H1 (cell line): Measurements from ENCODE around the gene SPATA19. TPM values are rescaled to one million over a fixed set of nuclear protein-coding genes. Genes with fewer than 3 reads are reported as not detected.
A peak's percentile ranks its signal among the peaks of the same experiment; 100 is the strongest.

Source experiments
- CTCF ChIA-PET: fragments of 300-600 bp; sonication (Branson Sonifier 250); formaldehyde crosslinking; loops from one replicate; lab custom pipeline; 2021; ENCODE audit not compliant: partially characterized antibody; lab: Charles Lee
- POLR2A ChIA-PET: fragments of 300-600 bp; sonication (Branson Sonifier 250); formaldehyde crosslinking; loops from one replicate; lab custom pipeline; 2021; ENCODE audit warnings: inconsistent platforms; ENCODE audit not compliant: partially characterized antibody; lab: Charles Lee
- DNase-seq, 2 experiments: peaks; one replicate each; pipeline versions ENCODE4 v3.0.0 to v3.0.0-alpha.2; 2010 to 2022; ENCODE audit warnings: low spot score in 2 of 2, low read depth in 1 of 2, mixed read lengths in 1 of 2
- FAIRE-seq: peaks from 2 replicates; lab custom pipeline; 2011; peaks lifted over from hg19 to GRCh38; lab: Jason Lieb, UNC
- H2AFZ ChIP-seq: 2 replicates; pipeline ENCODE4 v1.8.1; 2012; ENCODE audit warnings: low read length, inconsistent platforms
- H2AK5ac ChIP-seq: 2 replicates; pipeline ENCODE4 v1.6.1; 2013; ENCODE audit warnings: low read depth, low read length
- H2BK120ac ChIP-seq: replicated peaks from 2 replicates; pipeline ENCODE3; 2013; ENCODE audit warnings: low read depth, low read length, inconsistent platforms
- H2BK12ac ChIP-seq: 2 replicates; pipeline ENCODE4 v1.6.1; 2013; ENCODE audit warnings: low read depth, low read length
- H2BK15ac ChIP-seq: 2 replicates; pipeline ENCODE4 v1.6.1; 2013; ENCODE audit warnings: low read length
- H2BK20ac ChIP-seq: 2 replicates; pipeline ENCODE4 v1.6.1; 2013; ENCODE audit warnings: low read length
- H2BK5ac ChIP-seq: 2 replicates; pipeline ENCODE4 v1.6.1; 2013; ENCODE audit warnings: low read depth, low read length
- H3K14ac ChIP-seq: 2 replicates; pipeline ENCODE4 v1.6.1; 2013; ENCODE audit warnings: inconsistent platforms; ENCODE audit not compliant: insufficient read length
- H3K18ac ChIP-seq: 2 replicates; pipeline ENCODE4 v1.6.1; 2013; ENCODE audit warnings: low read length; ENCODE audit errors: extremely low read depth
- H3K23ac ChIP-seq: 2 replicates; pipeline ENCODE4 v1.6.1; 2013; ENCODE audit warnings: inconsistent platforms; ENCODE audit not compliant: insufficient read length
- H3K23me2 ChIP-seq: 2 replicates; pipeline ENCODE4 v1.6.1; 2013; ENCODE audit warnings: low read depth, low read length
- H3K27ac ChIP-seq: 2 replicates; pipeline ENCODE4 v1.6.1; 2011; ENCODE audit warnings: low read depth, low read length, inconsistent platforms
- H3K27me3 ChIP-seq, 4 experiments: replicated peaks in 1 of 4; 1 replicate in 1 of 4; 2 replicates in 3 of 4; pipeline versions ENCODE4 v1.6.1 to v1.8.1; 2011 to 2013; ENCODE audit warnings: low read length in 3 of 4, mild to moderate bottlenecking in 3 of 4, inconsistent platforms in 2 of 4, mixed read lengths in 2 of 4, moderate library complexity in 1 of 4; ENCODE audit not compliant: control insufficient read depth in 3 of 4, insufficient read depth in 3 of 4; ENCODE audit errors: extremely low read depth in 1 of 4
- H3K36me3 ChIP-seq, 4 experiments: 2 replicates each; pipeline versions ENCODE4 v1.6.1 to v1.8.1; 2011 to 2013; ENCODE audit warnings: mild to moderate bottlenecking in 4 of 4, low read length in 3 of 4, moderate library complexity in 2 of 4, control low read depth in 1 of 4, inconsistent platforms in 1 of 4; ENCODE audit not compliant: insufficient read depth in 4 of 4, control insufficient read depth in 2 of 4
- H3K4ac ChIP-seq: replicated peaks from 2 replicates; pipeline ENCODE3; 2013; ENCODE audit warnings: low read length, low read depth, mixed read lengths, inconsistent platforms; ENCODE audit not compliant: insufficient read length
- H3K4me1 ChIP-seq, 4 experiments: replicated peaks in 1 of 4; 1 replicate in 1 of 4; 2 replicates in 3 of 4; pipeline versions ENCODE4 v1.6.1 to v1.8.1; 2011 to 2013; ENCODE audit warnings: low read length in 3 of 4, inconsistent platforms in 2 of 4, mixed read lengths in 1 of 4; ENCODE audit not compliant: insufficient read depth in 4 of 4, control insufficient read depth in 3 of 4
- H3K4me2 ChIP-seq, 2 experiments: 2 replicates each; pipeline versions ENCODE4 v1.6.1 to v1.8.1; 2011 to 2013; ENCODE audit warnings: low read depth in 2 of 2, low read length in 2 of 2, control low read depth in 1 of 2, inconsistent platforms in 1 of 2, mild to moderate bottlenecking in 1 of 2; ENCODE audit not compliant: insufficient read depth in 1 of 2
- H3K4me3 ChIP-seq, 4 experiments: fragments of 200-600, 300-600 bp in 1 of 4; sonication (generic), shearing (Covaris generic), sonication (Bioruptor Twin) in 1 of 4; 2 replicates each; pipeline versions ENCODE4 v1.5.1 to v1.8.1; 2011 to 2016; ENCODE audit warnings: low read length in 4 of 4, low read depth in 3 of 4, control low read depth in 2 of 4, inconsistent platforms in 2 of 4, mild to moderate bottlenecking in 2 of 4, mixed read lengths in 1 of 4, moderate library complexity in 1 of 4; ENCODE audit not compliant: insufficient read depth in 2 of 4; ENCODE audit errors: extremely low read depth in 1 of 4
- H3K56ac ChIP-seq: replicated peaks from 2 replicates; pipeline ENCODE3; 2013; ENCODE audit warnings: low read depth, mild to moderate bottlenecking, mixed read lengths, low read length, inconsistent platforms; ENCODE audit not compliant: insufficient read length
- H3K79me1 ChIP-seq: 2 replicates; pipeline ENCODE4 v1.6.1; 2013; ENCODE audit warnings: low read depth, low read length, control low read depth
- H3K79me2 ChIP-seq, 2 experiments: 2 replicates each; pipeline versions ENCODE4 v1.6.1 to v1.8.1; 2012 to 2013; ENCODE audit warnings: low read length in 2 of 2, mild to moderate bottlenecking in 2 of 2, inconsistent platforms in 1 of 2; ENCODE audit not compliant: insufficient read depth in 2 of 2, control insufficient read depth in 1 of 2
- H3K9ac ChIP-seq, 4 experiments: replicated peaks in 1 of 4; 1 replicate in 1 of 4; 2 replicates in 3 of 4; pipeline versions ENCODE4 v1.6.1 to v1.8.1; 2011 to 2013; ENCODE audit warnings: low read depth in 3 of 4, low read length in 3 of 4, control low read depth in 2 of 4, mild to moderate bottlenecking in 2 of 4, moderate library complexity in 2 of 4, inconsistent platforms in 1 of 4; ENCODE audit errors: extremely low read depth in 1 of 4
- H3K9me3 ChIP-seq, 2 experiments: 2 replicates each; pipeline versions ENCODE4 v1.6.1 to v1.8.1; 2012 to 2013; ENCODE audit warnings: mild to moderate bottlenecking in 2 of 2, moderate library complexity in 2 of 2, control low read depth in 1 of 2, inconsistent platforms in 1 of 2, low read depth in 1 of 2, low read length in 1 of 2, mixed read lengths in 1 of 2; ENCODE audit not compliant: insufficient read depth in 2 of 2
- H4K20me1 ChIP-seq, 2 experiments: replicated peaks in 1 of 2; 2 replicates each; pipeline versions ENCODE3 to v1.8.1; 2011 to 2013; ENCODE audit warnings: inconsistent platforms in 2 of 2, low read length in 2 of 2, mild to moderate bottlenecking in 1 of 2; ENCODE audit not compliant: insufficient read depth in 2 of 2, control insufficient read depth in 1 of 2
- H4K5ac ChIP-seq: 2 replicates; pipeline ENCODE4 v1.6.1; 2013; ENCODE audit warnings: low read length, low read depth, mixed read lengths, inconsistent platforms; ENCODE audit not compliant: insufficient read length
- H4K8ac ChIP-seq: 2 replicates; pipeline ENCODE4 v1.8.0; 2013; ENCODE audit warnings: mild to moderate bottlenecking, moderate library complexity, low read length, inconsistent platforms; ENCODE audit not compliant: insufficient read depth; ENCODE audit errors: extremely low read depth
- H4K91ac ChIP-seq: replicated peaks from 2 replicates; pipeline ENCODE3; 2013; ENCODE audit warnings: low read length, mixed read lengths, inconsistent platforms; ENCODE audit not compliant: insufficient read length
- BCL11A ChIP-seq, 2 experiments: IDR thresholded peaks; one replicate each; pipeline ENCODE4 v1.6.1; 2011; ENCODE audit warnings: low read depth in 2 of 2, low read length in 2 of 2, mild to moderate bottlenecking in 2 of 2
- HDAC6 ChIP-seq: IDR thresholded peaks from one replicate; pipeline ENCODE4 v1.7.1; 2012; ENCODE audit warnings: low read depth, mild to moderate bottlenecking, inconsistent platforms, low read length, moderate library complexity
- KDM1A ChIP-seq: fragments of 200-600, 300-600 bp; sonication (generic); IDR thresholded peaks from 2 replicates; pipeline ENCODE4 v1.7.1; 2016; ENCODE audit warnings: mild to moderate bottlenecking, low read length, borderline replicate concordance
- KDM4A ChIP-seq: IDR thresholded peaks from one replicate; pipeline ENCODE4 v1.7.1; 2012; ENCODE audit warnings: low read depth, mild to moderate bottlenecking, moderate library complexity, low read length, inconsistent platforms; ENCODE audit not compliant: severe bottlenecking
- TCF12 ChIP-seq: IDR thresholded peaks from 2 replicates; pipeline ENCODE4 v1.6.1; 2011; ENCODE audit warnings: low read depth, mild to moderate bottlenecking, low read length
- USF2 ChIP-seq: IDR thresholded peaks from 2 replicates; pipeline ENCODE4 v1.6.1; 2011; ENCODE audit warnings: low read length, improper control_type of control experiment
- WGBS, 2 experiments: shearing (Covaris generic) in 1 of 2; methylation state at CpG; one replicate each; pipeline versions ENCODE4 v1.1.6 to v1.1.7; 2013 to 2015; ENCODE audit warnings: low lambda C conversion rate in 2 of 2, mixed read lengths in 2 of 2, inconsistent platforms in 1 of 2, low coverage in 1 of 2, missing lambda C conversion rate in 1 of 2; ENCODE audit not compliant: insufficient replicate concordance in 2 of 2, insufficient coverage in 1 of 2, insufficient read length in 1 of 2; ENCODE audit errors: extremely low coverage in 1 of 2, missing lambda C conversion rate in 1 of 2; 5-methylcytosine and 5-hydroxymethylcytosine counted together
- polyA plus RNA-seq, 7 experiments: library from polyadenylated mRNA; depleted of rRNA in 3 of 7; stranded (reverse) in 5 of 7; unstranded in 2 of 7; fragments of >200 nt in 5 of 7; fragments of 200-250 nt in 2 of 7; gene quantifications; 1 replicate in 5 of 7; 2 replicates in 1 of 7; 4 replicates in 1 of 7; pipeline versions ENCODE4 v1.2.1 to v1.2.3, GENCODE V29; 2011 to 2013; ENCODE audit warnings: missing spikeins in 2 of 7, mixed read lengths in 2 of 7
- total RNA-seq: library from RNA; stranded (reverse); fragmentation: NEBNext Ultra II Directional; extraction: Animal tissue kit (Norgen Biotek cat#: 25700); gene quantifications from 2 replicates; pipeline ENCODE4 v1.2.1, GENCODE V29; 2021

SPATA19 gene
- total and polyA plus RNA-seq, 2 of the 8 experiments (the other 6 are each of a cell fraction or from before 2014, with no cell fraction given) = not detected

- peak overlapping the region; percentile 79; the same call in 1 of the 2 replicates for H4K8ac ChIP-seq
- peaks cover 6 to 9% of the 10 kb centered on the region in 2 experiments; a peak in 2 of 4 replicates for H3K9me3 ChIP-seq
- no peak overlapping the region for H2AFZ ChIP-seq
- no peak for FAIRE-seq
- H4K5ac ChIP-seq = no peak overlapping the region
- no peak overlapping the region for H2BK12ac ChIP-seq
- no peaks in the 10 kb centered on the region for H3K23me2 ChIP-seq
- H3K4me1 ChIP-seq = peaks cover 0 to 2% (median 0%) of the 10 kb centered on the region in 4 experiments; a peak in 3 of 7 replicates
- no peaks in the 10 kb centered on the region for H3K79me2 ChIP-seq
- H3K27me3 ChIP-seq = no peaks in the 10 kb centered on the region
- H3K56ac ChIP-seq = no peak overlapping the region
- no peak overlapping the region for H3K9ac ChIP-seq
- no peak overlapping the region for H2BK15ac ChIP-seq
- ChIA-PET CTCF (interaction anchor here (0.6 to 8.4 kb wide), 13 partner anchors 10 to 754 kb away, joined by 3 to 97 read pairs (median 6); no protein-coding TSS in a partner anchor), POLR2A (no interaction called here)
- H2BK120ac ChIP-seq = no peak overlapping the region
- DNase-seq = peak in 1 of 2 experiments; percentile 43
- no peaks in the 10 kb centered on the region; the same call in 1 of the 2 replicates for H3K79me1 ChIP-seq
- no peak overlapping the region for H3K14ac ChIP-seq
- H3K4me2 ChIP-seq = no peak overlapping the region
- no peak overlapping the region for H2BK5ac ChIP-seq
- H3K18ac ChIP-seq = no peak overlapping the region
- H4K20me1 ChIP-seq = no peaks in the 10 kb centered on the region
- no peak overlapping the region for H2BK20ac ChIP-seq
- WGBS, 2 experiments = 95% methylated on average over 29 of the region's 86 CpGs; no CpG with 5 or more reads in 1 of the 2 experiments
- no peak overlapping the region for H2AK5ac ChIP-seq
- H3K4me3 ChIP-seq = no peak overlapping the region
- TF ChIP-seq BCL11A (IDR thresholded peaks at IDR 0.05; ENCODE audit: low read depth in 2 of 2, low read length in 2 of 2) = no peak
- no peak for TF ChIP-seq HDAC6
- no peak for TF ChIP-seq TCF12
- TF ChIP-seq KDM4A = no peak
- no peak for TF ChIP-seq KDM1A
- no peak for TF ChIP-seq USF2
- no peak overlapping the region for H3K23ac ChIP-seq
- no peak overlapping the region for H3K27ac ChIP-seq
- no peaks in the 10 kb centered on the region for H3K36me3 ChIP-seq
- no peak overlapping the region for H3K4ac ChIP-seq
- no peak overlapping the region for H4K91ac ChIP-seq
These were observed 12.1 kb downstream of the SPATA19 start for GRCh38 chr11:133832991-133833897.
